ENCODE data around the gene ZNF580.
A peak's percentile ranks its signal among the peaks of the same experiment; 100 is the strongest.

Gene ZNF580

GRCh38 chr19:55640577-55641425, at the start of gene ZNF580:
Gene ZNF580, plus strand, starts transcription at chr19:55641002. Its CDS starts 1,507 bp downstream, at chr19:55642509.
- DNase-seq (ENCODE audit: low spot score), result peak; percentile 86

GRCh38 chr19:55591555-55591954, 49.2 kb upstream of the ZNF580 start:
- DNase-seq (ENCODE audit: low spot score), result no peak

GRCh38 chr19:55592391-55593090, 48.3 kb upstream of the ZNF580 start:
- DNase-seq (ENCODE audit: low spot score), result no peak

- no peak for DNase-seq (ENCODE audit: low spot score)
Measured at GRCh38 chr19:55593096-55593772, 47.6 kb upstream of the ZNF580 start.

- no peak for DNase-seq (ENCODE audit: low spot score)
Measured at GRCh38 chr19:55594996-55595545, 45.7 kb upstream of the ZNF580 start.

- no peak for DNase-seq (ENCODE audit: low spot score)
Measured at GRCh38 chr19:55596304-55596703, 44.5 kb upstream of the ZNF580 start.

GRCh38 chr19:55597501-55597921, 43.3 kb upstream of the ZNF580 start:
- DNase-seq (ENCODE audit: low spot score), result no peak

- no peak for DNase-seq (ENCODE audit: low spot score)
Measured at GRCh38 chr19:55598034-55598433, 42.8 kb upstream of the ZNF580 start.

- DNase-seq (ENCODE audit: low spot score), result peak; percentile 94
Measured at GRCh38 chr19:55598719-55599467, 41.9 kb upstream of the ZNF580 start.

- DNase-seq (ENCODE audit: low spot score), result peak; percentile 95
Measured at GRCh38 chr19:55599468-55599841, 41.3 kb upstream of the ZNF580 start, which contains the start of gene FIZ1. Gene FIZ1, minus strand, starts transcription at chr19:55599517. Its CDS starts 1,652 bp downstream, at chr19:55597865.

- DNase-seq (ENCODE audit: low spot score), result peak; percentile 93
Measured at GRCh38 chr19:55599842-55600661, 40.8 kb upstream of the ZNF580 start, which contains the start of gene ZNF524. Gene ZNF524, plus strand, starts transcription at chr19:55600288. Its CDS starts 1,825 bp downstream, at chr19:55602113.

GRCh38 chr19:55600662-55601028, 40.2 kb upstream of the ZNF580 start:
- DNase-seq (ENCODE audit: low spot score), result no peak

GRCh38 chr19:55601084-55601483, 39.7 kb upstream of the ZNF580 start:
- DNase-seq (ENCODE audit: low spot score), result no peak

- no peak for DNase-seq (ENCODE audit: low spot score)
Measured at GRCh38 chr19:55602104-55603001, 38.4 kb upstream of the ZNF580 start.

GRCh38 chr19:55603115-55603514, 37.7 kb upstream of the ZNF580 start:
- no peak for DNase-seq (ENCODE audit: low spot score)

GRCh38 chr19:55603581-55604292, 37.1 kb upstream of the ZNF580 start:
- DNase-seq (ENCODE audit: low spot score), result no peak

GRCh38 chr19:55605207-55605636, 35.6 kb upstream of the ZNF580 start:
- peak; percentile 98 for DNase-seq (ENCODE audit: low spot score)

- peak; percentile 88 for DNase-seq (ENCODE audit: low spot score)
Measured at GRCh38 chr19:55605637-55606470, 34.9 kb upstream of the ZNF580 start, which contains the start of gene ZNF865. Gene ZNF865, plus strand, starts transcription at chr19:55605647. Its CDS starts 7,972 bp downstream, at chr19:55613619.

All from GM03348 (cell line).